Measurements from ENCODE around the gene ACBD6.
"Not testable (repeated sequence)": the region's sequence is repeated elsewhere in the genome, so short reads cannot be mapped to it uniquely, and the experiment has no call there.

The ACBD6 gene

DNA sequence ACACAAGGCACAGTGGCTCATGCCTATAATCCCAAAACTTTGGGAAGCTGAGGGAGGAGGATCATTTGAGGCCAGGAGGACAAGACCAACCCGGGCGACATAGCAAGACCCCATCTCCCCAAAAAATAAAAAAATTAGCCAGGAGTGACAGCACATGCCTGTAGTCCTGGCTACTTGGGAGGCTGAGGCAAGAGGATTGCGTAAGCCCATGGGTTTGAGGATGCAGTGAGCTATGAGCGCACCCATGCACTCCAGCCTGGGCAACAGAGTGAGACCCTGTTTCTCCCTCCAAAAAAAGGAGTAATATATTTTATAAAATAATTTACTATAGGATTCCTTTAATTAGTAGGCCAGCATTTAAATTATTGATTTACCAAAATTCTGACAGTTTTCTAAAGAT is 89.8 kb downstream of the ACBD6 start:
- DNase-seq = no peak

GRCh38 chr1:180408128-180408527 is 94.2 kb downstream of the ACBD6 start:
- DNase-seq = not testable (repeated sequence)

DNA sequence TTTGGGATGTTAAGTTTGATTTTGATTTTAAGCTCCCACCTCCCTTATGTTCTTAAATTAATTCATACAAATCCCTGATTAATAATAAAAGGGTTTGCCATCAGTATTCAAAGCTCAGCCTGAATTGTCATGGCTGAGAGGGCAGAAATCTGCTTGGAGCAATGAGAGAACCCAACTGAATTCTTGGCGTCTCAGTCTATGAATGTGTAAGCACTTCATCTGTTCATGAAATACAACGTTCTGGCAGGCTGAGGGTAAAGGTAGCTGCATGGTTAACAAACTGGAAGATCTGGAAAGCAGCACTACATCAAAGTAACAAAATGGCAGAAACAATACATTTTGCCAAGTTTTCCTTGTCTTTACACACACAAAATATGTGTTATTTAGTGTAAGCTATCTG is 95.3 kb downstream of the ACBD6 start:
- DNase-seq = no peak

DNA sequence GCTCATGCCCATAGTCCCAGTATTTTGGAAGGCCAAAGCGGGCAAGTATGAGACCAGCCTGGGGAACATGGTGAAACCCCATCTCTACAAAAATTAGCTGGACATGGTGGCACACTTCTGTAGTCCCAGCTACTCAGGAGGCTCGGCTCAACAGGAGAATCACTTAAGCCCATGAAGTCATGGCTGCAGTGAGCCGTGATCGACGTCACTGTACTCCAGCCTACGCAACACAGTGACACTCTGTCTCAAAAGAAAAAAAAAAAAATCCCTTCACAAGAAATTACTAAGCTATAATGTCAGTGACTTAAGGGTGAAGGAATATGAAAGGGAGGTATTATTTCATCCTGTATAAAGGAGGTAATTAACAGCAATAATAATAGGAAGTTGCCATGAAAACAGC is 99.8 kb downstream of the ACBD6 start:
- DNase-seq = no peak

DNA sequence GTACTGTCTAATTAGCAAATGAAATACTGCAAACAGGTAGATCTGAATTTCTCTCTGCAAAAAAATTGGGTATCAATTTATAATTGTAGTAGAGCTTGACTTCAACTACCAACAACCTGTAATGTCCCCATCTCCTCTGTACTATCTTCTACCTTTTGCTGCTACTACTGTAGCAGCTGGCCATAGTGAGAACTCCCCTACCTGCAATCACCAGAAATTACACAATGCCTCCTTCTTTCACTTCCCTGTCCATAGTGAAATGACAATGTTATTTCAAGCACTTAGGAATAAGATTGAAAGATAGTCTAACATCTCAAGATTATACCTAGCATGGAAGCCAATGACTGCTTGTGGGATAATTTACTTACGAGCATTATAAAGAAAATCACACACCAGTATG is 100.4 kb downstream of the ACBD6 start:
- no peak for DNase-seq

- peak; percentile 2 for DNase-seq
These were observed 105.2 kb downstream of the ACBD6 start for GRCh38 chr1:180397175-180397574.

DNA sequence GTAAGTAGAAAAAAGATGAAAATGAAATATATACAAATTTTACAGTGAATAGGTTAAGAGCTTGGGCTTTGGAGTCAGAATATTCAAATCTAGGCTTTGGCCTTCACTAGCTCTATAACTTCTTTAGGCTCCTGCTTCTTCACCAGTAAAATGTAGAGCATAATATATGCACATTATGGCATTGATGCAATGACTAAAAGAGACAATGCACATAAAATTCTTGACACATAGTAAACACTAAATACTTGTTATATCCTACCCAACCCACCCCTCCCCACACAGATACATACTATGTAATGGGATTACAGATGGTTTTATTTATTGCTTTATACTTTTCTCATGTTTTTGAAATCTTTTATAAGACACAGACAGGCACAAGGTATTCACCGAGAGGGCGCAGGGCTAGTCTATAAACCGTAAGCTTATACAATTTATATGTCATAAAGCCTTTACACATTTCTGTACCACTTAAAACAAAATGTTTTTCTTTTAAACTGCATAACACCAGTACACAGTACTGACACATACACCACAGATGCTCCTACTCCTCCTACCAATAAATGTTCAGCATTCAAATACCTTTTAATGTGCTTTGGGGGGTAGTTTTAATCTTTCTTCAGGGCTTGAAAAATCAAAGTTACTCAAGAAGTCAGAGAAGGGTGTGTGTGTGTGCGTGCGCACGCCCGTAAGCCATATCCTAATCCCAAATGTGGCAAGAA is 109.8 kb downstream of the ACBD6 start:
- no peak for DNase-seq

DNA sequence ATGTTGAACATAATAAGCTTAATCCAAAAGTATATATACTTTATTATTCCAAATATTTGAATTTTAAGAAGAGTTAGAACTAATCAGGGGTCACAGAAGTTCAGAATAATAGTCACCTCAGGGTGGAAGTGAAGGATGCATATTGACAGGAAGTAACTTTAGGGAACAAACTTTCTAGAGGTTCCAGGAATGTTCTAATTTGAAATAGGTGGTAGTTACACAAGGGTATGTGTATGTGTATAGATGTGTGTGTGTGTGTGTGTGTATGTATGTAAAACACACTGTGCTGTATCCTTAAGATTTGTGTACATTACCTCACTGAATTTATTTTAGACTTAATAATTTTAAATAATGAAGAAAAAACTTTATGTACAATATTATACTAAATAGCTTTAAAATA is 110.4 kb downstream of the ACBD6 start:
- DNase-seq = no peak

GRCh38 chr1:180387413-180387812 is 115.0 kb downstream of the ACBD6 start:
- no peak for DNase-seq

DNA sequence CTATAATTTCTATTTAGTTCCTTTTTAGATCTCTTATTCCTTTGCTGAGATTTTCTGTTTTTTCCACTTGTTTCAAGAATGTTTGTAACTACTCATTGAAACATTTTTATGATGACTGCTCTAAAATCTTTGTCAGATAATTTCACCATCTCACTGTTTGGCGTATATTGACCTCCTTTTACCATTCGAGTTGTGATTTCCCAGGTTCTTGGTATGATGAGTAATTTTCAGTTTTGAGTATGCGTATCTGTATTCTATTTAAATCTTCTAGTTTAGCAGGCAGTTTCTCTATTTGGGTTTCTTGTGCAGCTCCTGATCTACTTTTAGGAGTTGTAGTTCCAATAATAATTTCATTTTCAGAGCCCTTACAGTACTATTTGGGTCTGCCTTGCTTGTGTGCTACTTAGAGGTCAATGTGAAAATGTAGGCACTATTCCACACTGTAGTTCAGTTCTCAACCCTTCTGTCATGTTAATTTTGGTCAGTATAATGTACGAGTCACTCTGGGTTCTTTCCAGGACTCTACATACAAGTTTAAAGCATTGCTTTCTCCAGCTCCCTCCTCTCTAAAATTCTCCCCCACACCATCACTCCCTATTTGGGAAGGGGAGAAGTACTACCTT is 115.5 kb downstream of the ACBD6 start:
- no peak for DNase-seq

- DNase-seq = no peak
These were observed 117.2 kb downstream of the ACBD6 start for GRCh38 chr1:180385144-180385543.

DNA sequence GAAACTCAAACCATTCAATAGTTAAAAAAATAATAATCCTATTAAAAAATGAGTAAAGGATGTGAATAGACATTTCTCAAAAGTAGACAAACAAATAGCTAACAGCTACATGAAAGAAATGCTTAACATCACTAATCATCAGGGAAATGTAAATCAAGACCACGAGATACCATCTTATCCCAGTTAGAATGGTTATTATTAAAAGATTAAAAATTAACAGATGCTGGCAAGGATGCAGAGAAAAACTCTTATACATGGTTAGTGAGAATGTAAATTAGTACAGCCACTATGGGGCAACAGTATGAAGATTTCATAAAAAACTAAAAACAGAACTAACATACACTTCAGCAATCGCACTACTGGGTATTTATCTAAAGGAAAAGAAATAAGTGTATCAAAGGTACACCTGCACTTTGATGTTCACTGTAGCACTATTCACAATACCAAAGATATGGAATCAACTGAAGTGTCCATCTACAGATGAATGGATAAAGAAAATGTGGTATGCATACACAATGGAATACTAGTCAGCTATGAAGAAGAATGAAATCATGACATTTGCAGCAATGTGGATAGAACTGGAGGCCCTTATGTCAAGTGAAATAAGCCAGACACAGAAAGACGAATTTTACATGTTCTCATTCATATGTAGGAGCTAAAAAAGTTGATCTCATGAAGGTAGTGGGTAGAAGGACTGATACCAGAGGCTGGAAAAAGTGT is 117.9 kb downstream of the ACBD6 start:
- no peak for DNase-seq

DNA sequence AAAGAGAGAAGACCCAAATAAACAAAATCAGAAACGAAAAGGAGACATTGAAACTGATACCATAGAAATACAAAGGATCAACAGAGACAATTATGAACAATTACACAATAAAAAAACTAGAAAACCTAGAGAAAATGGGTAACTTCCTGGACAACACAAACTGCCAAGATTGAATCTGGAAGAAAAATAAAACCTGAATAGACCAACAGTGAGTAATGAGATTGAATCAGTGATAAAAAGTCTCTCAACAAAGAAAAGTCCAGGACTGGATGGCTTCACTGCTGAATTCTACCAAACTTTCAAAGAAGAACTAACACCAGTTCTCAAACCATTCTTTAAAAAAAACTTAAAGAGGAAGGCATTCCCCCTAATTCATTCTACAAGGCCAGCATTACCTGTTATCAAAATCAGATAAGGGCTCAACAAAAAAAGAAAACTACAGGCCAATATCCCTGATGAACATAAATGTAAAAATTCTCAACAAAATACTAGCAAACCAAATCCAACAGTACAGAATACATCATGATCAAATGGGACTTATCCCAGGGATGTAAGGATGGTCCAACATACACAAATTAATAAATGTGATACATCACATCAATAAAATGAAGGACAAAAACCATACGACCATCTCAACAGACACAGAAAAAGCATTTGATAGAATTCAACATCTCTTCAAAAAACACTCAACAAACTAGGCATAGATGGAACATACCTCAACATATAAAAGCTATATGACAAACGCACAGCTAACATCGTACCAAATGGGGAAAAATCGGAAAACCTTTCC is 119.9 kb downstream of the ACBD6 start:
- no peak for DNase-seq

- no peak for DNase-seq
These were observed 121.2 kb downstream of the ACBD6 start for GRCh38 chr1:180381184-180381580.

DNA sequence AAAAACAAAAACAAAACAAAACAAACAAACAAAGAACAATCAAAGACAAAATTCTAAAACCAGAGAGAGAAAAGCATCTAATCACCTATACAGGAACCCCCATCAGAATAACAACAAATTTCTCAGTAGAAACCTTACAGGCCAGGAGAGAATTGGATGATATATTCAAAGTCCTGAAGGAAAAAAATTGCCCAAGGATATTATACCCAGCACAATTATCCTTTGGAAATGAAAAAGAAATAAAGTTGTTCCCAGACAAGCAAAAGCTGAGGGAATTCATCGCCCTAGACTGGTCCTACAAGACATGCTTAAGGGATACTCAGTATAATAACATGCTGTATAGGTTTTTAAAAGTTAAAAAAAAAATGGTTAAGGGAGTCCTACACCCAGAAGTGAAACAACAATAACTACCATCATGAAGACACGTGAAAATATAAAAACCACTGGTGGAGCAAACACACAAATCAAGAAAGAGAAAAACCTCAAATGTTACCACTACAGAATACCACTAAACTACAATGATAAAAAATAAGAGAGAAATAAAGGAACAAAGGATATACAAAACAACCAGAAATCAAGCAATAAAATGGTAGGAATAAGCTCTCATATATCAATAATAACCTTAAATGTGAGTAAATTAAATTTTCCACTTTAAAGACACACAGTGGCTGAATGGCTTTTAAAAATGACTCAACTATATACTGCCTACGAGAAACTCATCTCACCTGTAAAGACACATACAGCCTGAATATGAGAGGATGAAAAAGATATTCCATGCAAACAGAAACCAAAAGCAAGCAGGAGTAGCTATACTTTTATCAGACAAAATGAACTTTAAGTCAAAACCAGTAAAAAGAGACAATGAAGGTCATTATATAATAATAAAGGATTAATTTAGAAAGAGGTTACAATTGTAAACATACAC is 121.9 kb downstream of the ACBD6 start:
- DNase-seq = no peak

GRCh38 chr1:180376800-180377199 is 125.6 kb downstream of the ACBD6 start:
- DNase-seq = no peak

GRCh38 chr1:180376253-180376652 is 126.1 kb downstream of the ACBD6 start:
- no peak for DNase-seq

DNA sequence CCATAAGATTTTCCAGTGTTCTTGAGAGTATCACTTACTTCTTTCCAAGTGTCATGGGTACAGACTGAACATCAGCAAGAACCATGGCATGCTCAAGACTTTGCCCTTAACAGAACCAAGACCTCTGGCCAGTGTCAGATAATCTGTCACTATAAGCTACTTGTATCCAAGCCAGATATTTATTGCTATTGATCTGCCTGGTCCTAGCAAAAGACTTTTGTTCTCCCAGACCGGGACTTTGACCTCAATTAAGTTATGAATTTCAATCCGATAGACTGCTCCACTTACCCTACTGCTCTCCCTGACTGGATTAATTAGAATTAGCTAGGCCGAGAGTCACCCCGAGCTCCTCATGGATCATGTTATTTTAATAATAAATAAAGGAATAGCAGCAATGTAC is 129.6 kb downstream of the ACBD6 start:
- DNase-seq = no peak

- no peak for DNase-seq
These were observed 131.8 kb downstream of the ACBD6 start for GRCh38 chr1:180370597-180370996.

DNA sequence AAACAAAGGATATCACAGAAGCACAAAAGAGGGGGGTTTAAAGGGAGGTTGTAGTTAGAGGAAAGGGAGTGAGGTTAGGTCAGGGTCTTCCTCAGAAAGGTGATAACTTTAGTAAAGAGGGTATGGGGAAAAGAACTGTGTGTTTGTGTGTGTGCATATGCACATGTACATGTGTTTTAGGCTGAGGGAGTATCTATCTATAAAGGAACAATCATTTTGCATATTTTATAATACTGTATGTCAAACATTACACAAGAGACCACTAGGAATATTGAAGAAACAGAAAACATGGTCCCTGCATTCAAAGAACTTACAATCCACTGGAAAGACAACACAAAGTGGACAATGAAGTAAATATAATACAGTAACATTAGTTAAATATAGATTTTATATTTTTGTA is 132.2 kb downstream of the ACBD6 start:
- no peak for DNase-seq

DNA sequence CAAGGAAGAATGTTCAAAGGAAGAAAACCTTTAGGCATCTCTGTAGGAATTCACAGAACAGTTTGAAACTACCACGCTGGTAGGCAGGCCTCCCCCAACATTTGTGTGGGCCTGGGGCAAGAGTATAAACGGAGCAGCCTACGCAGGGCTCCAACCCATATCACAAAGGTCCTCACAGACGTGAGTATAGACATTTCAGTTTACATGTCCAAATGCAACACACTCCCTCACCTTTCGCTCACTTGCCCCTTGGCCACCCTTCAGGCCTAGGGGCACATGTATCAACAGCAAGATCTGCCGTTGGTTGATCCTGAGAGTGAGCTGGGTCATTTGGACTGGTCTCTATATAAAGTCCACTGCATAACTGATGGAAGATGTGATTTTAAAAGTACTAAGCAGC is 133.3 kb downstream of the ACBD6 start:
- DNase-seq = no peak

GRCh38 chr1:180366371-180367068 is 135.9 kb downstream of the ACBD6 start:
- DNase-seq = no peak

Data from NCI-H1694 treated with DMSO at 0.1 percent for 48 hours (cell line).